ENCODE results near the gene LIMCH1.
A peak's percentile ranks its signal among the peaks of the same experiment; 100 is the strongest.
"Not testable (repeated sequence)": the region's sequence is repeated elsewhere in the genome, so short reads cannot be mapped to it uniquely, and the experiment has no call there.

Gene LIMCH1

DNA sequence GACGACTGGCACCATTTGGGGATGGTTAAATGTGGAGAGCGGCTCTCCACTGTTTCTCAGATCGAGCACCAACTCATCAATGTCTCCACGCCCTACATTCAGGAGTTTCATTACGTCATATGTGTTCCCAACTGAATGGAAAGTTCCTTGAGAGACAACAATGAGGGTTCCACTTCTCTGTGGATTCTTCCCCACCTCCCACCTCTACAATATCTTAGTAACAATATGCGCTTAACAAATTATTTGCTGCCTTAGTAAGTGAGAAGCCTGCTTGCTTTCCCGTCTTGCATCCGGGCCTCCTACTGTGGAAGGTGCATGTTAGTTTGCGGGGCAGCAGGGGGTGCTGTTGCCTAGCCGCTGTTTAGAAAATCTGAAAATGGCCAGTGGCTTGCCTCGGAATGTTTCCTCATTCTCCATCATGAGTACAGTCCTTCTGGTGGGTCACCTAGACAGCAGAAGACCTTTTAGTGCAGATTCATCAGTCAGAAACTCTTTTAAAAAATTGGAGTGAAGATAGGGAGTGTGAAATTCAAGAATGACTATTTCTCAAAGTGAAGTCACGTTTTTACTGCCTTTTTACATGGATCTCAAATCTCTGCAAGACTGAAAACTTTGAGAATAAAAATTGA is 154.9 kb downstream of the LIMCH1 start:
- peak; percentile 56 for DNase-seq

DNA sequence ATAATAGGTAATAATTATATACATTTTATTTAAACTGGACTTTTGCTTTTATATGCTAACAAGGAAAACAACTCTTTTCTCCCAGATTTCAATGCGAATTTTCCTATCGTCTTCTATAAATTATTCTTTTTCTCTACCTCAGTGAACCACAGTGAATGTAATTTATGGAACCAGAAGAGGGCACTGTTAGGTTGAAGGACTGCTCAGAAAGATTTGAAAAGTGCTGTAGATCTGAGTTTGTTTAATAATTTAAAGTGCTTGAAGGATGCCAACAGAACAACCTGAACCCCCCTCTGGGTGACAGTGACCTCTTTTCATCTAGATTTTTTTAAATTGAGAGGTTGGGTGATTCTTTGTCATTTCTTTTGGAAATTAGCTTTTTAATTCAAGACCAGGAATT is 155.7 kb downstream of the LIMCH1 start:
- DNase-seq = peak; percentile 28

DNA sequence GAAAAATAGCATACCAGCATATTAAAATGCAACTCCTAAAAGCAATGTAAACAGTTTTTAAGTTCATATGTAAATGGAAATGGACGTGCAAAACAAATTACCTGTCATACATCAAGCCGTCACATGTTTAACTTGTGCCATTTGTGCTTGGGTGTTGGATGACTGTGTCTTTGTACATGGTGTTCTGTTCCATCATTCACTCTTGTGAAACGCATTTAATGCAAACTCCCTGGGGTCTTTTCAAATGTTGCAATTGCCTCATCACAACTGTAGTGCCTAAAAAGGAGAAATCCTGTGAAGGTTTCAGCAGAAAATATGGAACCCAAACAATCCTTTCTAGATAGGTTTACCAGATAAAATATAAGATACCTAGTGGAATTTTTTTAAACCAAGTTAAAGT is 158.2 kb downstream of the LIMCH1 start:
- no peak for DNase-seq

DNA sequence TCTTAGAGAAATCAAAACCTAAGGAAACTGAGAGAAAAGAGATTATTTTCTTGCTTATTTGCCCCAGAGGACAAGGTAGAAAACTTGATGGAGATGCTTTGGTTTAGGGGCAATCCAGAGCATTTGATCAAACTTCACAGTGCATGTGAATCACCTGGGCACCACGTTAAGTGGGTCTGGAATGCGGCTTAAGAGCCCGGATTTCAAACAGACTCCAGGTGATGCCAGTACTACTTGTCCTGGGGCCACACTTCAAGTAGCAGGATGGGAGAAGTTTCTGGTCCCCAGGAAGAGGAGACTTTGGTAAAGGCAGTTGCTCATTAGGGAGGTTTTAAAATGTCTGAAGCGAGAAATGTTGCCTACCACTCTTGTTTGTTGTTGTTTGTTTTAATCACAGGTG is 158.8 kb downstream of the LIMCH1 start:
- DNase-seq = no peak

DNA sequence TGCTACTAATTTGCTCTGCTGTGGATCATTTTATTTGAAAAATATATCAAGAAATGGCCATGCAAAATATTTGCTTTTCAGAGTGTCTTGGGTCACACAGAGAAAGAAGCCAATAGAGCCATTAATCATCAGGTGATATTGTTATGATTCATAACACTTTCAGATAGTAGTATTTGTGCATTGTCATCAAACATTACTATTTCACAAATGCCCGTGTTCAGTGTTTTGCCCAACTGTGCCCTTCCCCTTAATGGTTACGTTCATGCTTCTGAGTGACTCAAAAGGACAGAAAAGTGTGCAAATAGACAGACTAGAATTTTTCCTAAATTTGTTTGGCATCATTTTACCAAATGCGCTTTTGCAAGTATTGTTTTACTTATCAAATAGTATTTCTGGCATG is 164.0 kb downstream of the LIMCH1 start:
- DNase-seq = no peak

DNA sequence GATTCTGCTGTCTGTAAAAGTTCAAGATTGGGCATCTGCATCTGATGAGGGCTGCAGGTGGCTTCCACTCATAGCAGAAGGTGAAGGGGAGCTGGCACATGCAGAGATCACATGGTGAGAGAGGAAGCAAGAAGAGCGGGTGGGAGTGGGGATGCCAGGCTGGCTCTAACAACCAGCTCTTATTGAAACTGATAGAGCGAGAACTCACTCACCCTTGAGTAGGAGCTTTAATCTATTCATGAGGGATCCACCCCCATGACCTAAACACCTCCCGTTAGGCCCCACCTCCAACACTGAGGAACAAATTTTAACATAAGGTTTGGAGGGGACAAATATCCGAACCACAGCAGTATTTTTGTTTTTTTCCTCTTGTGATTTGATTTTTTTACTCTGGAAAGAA is 164.8 kb downstream of the LIMCH1 start:
- no peak for DNase-seq

DNA sequence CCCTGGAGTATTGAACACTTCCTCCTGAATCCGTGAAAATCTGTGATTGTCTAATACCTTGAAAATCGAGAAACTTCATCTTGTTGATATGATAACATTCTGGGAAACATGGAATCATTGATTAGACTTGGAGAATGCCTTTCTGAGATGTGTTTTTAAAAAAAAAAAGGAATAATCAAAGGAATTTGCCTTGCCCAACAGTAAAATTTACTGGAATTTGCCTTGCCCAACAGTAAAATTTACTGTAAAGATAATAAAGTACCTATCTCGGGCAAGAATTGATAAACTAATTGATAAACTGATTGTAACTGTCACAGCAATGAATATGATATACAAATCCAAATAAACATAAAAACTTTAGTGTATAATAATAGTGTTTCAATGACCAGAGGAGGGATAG is 165.8 kb downstream of the LIMCH1 start:
- DNase-seq = no peak

DNA sequence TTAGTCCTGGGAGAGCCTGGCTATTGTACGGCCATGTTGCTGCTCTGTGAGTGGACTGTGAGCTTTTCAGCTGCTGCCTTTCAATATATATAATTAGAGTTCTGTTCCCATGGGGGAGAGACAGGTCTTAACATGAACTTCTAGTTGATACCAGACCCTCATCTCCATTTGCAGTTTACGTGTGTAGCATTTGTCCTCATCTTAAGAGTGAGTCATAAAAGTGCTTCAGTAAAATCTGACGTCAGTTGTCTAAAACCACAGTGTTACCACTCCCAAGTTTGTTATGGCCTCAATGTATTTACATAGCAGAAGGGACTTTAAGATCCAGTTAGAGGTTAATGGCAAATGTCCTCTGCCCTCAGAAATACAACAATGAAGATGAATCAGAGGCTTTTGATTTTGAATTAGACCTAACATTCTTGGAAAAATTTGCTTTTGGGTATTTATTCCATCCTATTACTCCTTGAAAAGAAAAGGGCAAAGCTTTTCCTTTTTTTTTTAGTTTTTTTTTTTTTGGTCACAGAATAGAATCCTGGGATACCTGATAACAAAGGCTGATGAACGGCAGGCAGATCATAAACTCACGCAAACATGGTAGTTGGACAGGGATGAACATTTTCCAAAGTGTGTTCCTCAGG is 172.0 kb downstream of the LIMCH1 start:
- peak; percentile 51 for DNase-seq

DNA sequence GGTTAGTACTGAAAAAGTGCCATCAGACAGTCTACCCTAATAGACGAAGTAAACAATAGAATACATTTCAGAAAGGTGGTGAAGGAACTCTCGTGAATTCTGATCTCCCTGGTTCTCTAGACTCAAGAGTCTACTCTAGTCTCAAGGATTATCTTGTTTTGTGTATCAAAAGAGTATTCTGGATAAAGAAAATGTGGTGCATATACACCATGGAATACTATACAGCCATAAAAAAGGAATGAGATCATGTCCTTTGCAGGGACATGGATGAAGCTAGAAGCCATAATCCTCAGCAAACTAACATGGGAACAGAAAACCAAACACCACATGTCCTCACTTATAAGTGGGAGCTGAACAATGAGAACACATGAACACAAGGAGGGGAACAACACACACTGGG is 173.7 kb downstream of the LIMCH1 start:
- DNase-seq = not testable (repeated sequence)

DNA sequence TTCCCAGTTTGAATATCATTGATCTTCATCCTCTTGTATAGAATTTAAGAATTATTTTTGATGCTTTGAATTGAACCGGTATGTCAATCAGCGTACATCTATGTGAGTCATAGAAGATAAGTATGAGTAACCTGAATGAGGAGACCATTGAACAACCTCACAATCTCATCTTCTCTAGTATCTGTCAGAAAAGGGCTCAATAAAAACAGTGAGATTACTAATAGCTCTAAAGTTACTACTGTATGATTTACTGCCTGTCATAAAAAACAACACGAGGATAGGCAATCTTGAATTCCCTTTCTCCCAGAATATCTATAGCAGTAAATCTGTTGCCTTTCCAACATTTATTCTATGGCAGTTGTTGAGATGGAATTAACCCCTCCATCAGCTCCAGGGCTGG is 174.5 kb downstream of the LIMCH1 start:
- no peak for DNase-seq

DNA sequence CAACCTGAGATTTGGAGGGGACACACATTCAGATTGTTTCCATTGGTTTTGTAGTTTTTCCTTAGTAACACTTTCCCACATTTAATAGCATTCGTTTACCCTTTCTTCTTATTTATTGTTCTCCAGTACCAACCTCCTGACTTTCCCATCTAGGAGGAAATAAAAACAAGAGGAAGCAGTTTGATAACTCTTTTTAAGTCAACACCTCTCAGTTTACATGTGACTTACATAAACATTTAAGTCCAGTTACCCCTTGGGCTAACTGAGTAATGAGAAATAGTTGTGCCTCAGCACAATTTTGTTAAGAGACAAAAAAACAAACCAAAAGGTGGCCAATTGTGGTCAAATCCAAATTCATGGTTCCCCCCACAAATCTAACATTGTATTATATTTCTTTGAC is 175.8 kb downstream of the LIMCH1 start:
- DNase-seq = no peak

DNA sequence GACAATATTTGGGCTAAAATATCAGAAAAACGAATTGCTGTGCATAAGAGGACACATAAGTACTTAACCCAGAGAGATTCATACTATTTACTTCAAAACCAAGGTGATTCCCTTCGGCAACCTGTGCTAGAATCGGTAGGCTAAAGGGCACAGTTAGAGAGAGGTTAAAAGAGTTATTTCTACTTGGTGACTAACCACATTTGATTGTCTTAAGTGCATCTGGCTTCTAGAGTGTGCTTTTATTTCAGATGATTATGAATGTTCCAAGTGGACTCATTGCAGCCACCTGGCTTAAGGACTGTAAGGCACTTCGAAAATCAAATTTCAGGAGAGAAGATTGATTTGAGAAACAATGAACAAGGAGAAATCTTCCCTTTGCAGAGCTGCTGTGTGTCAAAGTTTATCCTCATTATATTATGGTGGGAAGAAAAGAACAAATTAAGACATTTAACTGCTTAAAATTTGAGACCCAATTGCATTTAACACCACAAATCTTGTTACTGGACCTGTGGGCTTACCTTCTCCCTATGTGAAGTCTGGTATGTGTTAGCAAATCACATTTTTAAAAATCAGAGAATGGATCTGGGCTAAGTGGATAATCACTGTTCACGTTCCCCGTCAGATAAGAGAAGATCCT is 176.5 kb downstream of the LIMCH1 start:
- no peak for DNase-seq

DNA sequence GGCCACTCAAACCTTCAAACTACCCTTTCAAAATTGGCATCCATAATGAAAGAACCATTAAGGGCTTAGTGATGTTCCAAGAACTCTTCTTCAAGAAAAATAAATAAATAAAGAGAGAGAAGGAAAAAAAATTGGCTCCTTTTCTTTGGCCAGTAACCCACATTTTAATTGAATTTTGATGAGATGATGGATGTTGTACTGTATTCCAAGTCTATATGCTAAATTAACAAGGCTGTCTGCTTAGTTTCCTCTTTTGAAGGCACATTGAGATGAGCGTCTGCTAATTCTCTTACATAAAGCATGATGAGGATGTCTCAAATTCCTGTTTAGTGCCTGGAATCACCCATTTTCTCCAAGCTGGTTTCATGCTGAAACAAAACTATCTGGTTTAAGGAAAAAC is 177.2 kb downstream of the LIMCH1 start:
- no peak for DNase-seq

DNA sequence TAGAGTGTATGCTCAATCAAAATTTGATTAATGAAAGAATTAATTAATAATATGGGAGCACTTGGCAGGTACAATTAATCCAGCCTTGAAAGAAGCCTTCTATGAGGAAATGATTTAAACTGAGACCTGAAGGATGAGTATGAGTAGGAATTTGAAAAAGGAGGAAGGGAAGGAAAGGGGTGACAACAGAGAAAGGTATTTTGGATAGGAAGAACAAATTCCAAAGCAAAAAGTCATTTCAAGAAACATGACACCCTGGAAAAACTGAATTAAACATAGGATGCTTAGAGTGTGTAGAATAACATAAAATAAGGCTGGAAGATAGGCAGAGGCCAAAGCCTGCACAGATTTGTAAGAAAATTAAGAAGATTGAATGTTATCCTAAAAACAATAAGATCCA is 180.9 kb downstream of the LIMCH1 start:
- no peak for DNase-seq

DNA sequence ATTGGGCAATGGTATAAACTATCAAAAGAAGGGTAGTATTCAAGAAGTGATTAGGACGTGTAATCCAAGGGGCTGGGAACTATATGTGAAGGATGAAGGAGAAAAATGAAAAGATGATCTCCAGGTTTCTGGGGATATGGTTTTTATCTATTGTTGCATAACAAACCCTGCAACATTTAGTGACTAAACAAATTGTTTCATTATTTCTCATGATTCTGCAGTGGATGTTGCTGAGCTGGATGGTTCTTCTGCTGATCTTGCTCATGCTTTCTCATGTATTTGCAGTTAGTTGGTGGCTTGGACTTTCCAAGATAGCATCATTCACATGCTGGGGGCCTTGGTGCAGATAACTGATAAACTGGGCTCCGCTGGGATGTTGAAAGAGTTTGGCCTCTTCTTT is 181.5 kb downstream of the LIMCH1 start:
- DNase-seq = no peak

DNA sequence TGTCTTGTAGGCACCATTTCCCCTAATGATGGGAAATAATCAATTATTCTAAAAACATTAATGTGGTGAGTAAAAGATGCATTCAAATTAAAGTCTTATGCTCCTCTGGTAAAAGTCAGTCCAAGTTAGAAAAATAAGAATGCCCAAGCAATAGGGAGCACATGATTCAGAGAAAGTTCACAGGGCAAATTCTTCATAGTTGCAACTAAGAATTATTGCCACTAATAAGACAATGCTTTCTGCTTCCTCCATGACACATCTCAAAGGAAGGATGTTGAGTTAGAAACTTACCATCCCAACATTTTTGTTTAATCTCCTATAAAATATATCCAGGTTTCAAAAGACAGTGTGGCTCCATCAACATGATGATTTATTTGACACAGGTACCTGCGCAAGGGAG is 184.2 kb downstream of the LIMCH1 start:
- DNase-seq = no peak

DNA sequence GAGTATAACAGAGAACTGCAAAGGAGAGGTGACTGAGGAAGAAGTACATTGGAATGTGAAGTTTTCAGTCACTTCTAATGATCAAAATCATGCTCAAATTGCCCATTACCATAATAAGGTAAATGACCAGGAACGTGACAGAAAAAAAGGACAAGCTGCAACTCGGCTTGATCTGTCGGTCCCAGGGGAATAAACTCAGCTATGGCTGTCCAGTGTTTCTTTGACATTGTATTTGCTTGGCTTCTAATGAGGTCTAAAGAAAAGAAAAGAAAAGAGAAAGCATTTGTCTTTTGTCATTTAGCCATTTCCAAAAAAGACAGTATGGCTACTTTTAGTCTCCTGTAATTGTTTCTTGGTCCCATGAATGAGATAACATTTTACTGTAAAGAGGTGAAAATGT is 185.3 kb downstream of the LIMCH1 start:
- DNase-seq = no peak

DNA sequence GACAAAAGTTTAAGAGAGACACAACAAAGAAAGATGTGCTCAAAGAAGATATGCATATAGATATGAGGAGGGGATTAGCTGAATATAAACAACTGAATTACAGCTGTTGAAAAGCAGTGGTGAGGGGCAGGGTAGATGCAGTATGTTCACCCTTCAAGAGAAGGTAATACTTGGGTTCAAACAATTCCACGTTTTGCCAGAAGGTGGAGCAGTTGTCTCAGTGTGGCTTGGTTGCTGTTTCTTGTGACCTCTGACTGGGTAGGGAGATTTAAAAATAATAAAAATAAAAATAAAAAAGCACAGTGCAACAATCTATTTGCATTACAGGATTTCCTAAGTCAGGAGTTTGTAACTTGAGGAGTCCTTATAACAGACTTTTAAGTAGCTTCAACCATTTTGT is 187.3 kb downstream of the LIMCH1 start:
- DNase-seq = no peak

DNA sequence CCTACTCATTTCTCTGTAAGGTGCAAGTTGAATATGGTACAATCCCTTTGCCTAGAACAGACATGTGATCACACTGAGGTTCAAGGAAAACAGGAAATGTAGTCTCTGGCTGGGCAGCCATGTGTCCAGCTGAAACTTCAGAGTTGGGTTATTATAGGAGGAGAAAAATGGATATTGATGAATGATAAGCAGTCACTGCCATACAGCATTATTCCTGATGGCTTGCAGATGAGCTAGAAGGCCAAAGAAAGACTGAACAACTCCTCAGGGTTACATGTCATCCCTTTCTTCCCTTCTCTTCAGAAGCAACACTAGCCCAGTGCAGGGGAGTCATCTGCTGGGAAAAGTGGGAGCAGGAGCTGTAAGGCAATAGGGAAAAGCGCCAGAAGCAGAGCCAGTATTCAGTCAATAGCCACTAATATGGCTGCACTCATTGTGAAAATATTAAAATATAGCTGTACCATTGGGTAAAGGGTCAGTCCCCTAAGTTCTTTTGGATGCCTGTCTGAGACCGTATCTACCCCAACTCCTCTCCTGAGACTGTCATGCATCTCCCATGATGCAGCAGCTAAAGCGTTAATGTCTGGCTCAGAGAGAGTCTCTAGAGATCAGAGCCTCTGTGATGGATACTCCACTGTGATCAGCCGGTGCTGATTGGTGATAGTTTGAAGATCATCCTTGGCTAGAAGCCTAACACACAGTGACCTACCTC is 190.1 kb downstream of the LIMCH1 start:
- no peak for DNase-seq

DNA sequence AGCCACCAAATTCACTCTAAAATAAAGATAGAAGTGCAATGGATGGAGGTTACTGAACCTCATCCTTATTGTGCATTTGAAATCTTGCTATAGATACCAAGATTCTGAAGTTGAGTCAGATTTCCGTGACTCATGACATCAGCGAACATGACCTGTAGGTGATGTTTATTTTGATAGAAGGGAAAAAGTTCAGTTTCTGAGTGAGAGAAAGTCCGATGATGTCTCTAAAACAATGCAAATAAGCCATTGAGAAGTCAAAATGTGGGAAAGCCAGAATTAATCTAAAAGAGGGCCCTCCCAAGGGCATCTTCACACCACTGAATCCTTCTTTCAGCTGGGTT is 190.6 kb downstream of the LIMCH1 start:
- no peak for DNase-seq

DNA sequence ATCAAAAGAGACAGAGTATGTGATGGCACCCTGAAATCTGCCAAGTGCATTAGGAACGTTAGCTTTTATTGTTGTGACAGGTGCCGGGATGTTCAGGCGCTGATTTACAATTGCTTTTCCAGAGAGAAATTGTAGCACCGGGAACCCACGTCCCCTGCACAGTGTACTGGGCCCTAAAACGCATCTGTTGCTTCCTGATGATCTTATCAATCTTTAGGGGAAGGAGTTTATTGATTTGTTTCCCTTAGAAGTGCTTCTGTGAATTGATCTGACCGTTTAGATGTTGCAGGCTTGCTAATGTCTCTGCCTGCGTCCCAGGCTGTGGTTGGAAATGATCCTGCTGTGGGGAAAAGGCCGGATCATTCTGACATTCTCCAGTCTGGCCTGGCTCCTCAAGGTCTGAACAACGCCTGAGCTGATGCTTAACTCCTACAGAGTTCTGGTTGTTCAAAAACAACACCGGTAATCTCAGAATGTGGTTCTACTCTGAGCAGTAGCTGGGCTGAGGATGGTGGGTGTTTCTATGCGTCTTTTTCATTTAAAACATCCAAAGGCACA is 193.7 kb downstream of the LIMCH1 start:
- DNase-seq = no peak

DNA sequence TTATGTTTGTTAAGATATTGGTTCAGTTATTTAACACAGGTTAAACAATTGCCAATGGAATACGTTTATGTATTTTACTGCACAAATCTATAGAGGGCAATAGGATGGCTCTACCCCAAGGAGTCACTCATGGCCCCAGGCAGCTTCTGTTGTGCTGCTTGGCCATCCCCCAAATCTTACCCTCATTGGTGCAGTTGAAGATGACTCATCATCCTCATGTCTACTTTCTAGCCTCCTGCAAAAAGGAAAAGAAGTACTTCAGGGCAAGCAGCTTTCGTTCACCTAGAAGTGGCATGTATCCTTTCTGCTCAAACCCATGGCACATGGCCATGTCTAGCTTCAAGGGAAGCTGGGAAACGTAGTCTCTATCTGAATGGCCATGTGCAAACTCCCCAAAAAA is 196.4 kb downstream of the LIMCH1 start:
- DNase-seq = no peak

DNA sequence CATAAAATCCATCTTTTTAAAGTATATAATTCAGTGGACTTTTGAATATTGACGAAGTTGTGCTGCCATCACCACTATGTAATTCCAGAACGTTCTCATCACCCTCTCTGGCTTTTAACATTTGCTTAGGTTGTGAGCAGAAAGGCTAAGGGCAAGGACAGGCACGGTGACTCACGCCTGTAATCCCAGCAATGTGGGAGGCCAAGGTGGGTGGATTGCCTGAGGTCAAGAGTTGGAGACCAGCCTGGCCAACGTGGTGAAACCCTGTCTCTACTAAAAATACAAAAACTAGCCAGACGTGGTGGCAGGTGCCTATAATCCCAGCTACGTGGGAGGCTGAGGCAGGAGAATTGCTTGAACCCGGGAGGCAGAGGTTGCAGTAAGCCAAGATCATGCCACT is 199.5 kb downstream of the LIMCH1 start:
- not testable (repeated sequence) for DNase-seq

DNA sequence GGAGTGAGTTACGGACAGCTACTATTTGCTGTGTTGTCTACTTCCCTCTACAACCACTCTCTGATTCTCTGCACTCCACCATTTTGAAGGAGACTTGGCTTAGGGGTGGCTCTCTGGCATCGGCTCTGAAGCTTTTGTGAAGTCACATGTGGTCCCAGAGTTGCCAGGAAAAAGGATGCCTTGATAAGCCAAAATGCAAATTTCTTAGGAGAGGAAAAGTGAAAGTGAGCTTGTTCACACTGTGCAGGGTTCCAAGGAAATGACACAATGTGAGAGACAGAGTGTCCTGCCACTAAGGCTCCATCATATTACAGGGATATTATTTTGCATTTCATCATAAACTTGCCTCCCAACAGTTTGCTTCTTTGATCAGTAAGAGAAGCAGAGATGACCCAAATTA is 203.4 kb downstream of the LIMCH1 start:
- no peak for DNase-seq

Data from NCI-H345 (cell line).